ENCODE results near the gene RAD51B.

- TF ChIP-seq CTCF (IDR thresholded peaks at IDR 0.05) (no peak), EP300 (IDR thresholded peaks at IDR 0.05) (no peak), POLR2A (IDR thresholded peaks at IDR 0.05) (no peak), POLR2AphosphoS5 (IDR thresholded peaks at IDR 0.05) (no peak)
Measured at GRCh38 chr14:68279777-68280233, 460.2 kb downstream of the RAD51B start.
